GM03348 (cell line): ENCODE results near the gene CEP78.

Source experiments
- DNase-seq: peaks from one replicate; pipeline ENCODE4 v3.0.0; 2012; ENCODE audit warnings: low spot score

CEP78 gene

GRCh38 chr9:78288214-78288892 is 52.5 kb downstream of the CEP78 start:
- DNase-seq = no peak

GRCh38 chr9:78289474-78289873 is 53.6 kb downstream of the CEP78 start:
- DNase-seq = no peak

GRCh38 chr9:78291240-78291925 is 55.5 kb downstream of the CEP78 start:
- no peak for DNase-seq

GRCh38 chr9:78292026-78292425 is 56.2 kb downstream of the CEP78 start:
- no peak for DNase-seq

- no peak for DNase-seq
Observed at GRCh38 chr9:78292716-78293497, 57.0 kb downstream of the CEP78 start.

GRCh38 chr9:78294290-78295176 is 58.7 kb downstream of the CEP78 start:
- no peak for DNase-seq

GRCh38 chr9:78295177-78295575 is 59.3 kb downstream of the CEP78 start:
- DNase-seq = no peak

GRCh38 chr9:78295731-78296130 is 59.9 kb downstream of the CEP78 start:
- DNase-seq = no peak

GRCh38 chr9:78296201-78296892 is 60.5 kb downstream of the CEP78 start:
- DNase-seq = peak; percentile 69

GRCh38 chr9:78296893-78297671 is 61.2 kb downstream of the CEP78 start, which contains the start of gene PSAT1:
Gene PSAT1, plus strand, starts transcription at chr9:78297125. Its CDS starts 86 bp downstream, at chr9:78297211.
- peak; percentile 100 for DNase-seq

GRCh38 chr9:78297672-78297961 is 61.7 kb downstream of the CEP78 start:
- DNase-seq = no peak

GRCh38 chr9:78298046-78298765 is 62.3 kb downstream of the CEP78 start:
- DNase-seq = peak; percentile 47

- DNase-seq = no peak
Observed at GRCh38 chr9:78300209-78300608, 64.3 kb downstream of the CEP78 start.

- DNase-seq = no peak
Observed at GRCh38 chr9:78301466-78301865, 65.6 kb downstream of the CEP78 start.

- DNase-seq = no peak
Observed at GRCh38 chr9:78303377-78304062, 67.6 kb downstream of the CEP78 start.

GRCh38 chr9:78304357-78304756 is 68.5 kb downstream of the CEP78 start:
- DNase-seq = no peak

GRCh38 chr9:78306222-78307076 is 70.6 kb downstream of the CEP78 start:
- no peak for DNase-seq

- no peak for DNase-seq
Observed at GRCh38 chr9:78307360-78307759, 71.5 kb downstream of the CEP78 start.
